GM18861 (cell line): ENCODE measurements around the gene TMEM121.

Experiments
- ATAC-seq: cut with Tn5 transposase; IDR thresholded peaks from one replicate; pipeline ENCODE4 v1.9.1; 2021; ENCODE audit not compliant: unreplicated experiment

TMEM121 gene

DNA sequence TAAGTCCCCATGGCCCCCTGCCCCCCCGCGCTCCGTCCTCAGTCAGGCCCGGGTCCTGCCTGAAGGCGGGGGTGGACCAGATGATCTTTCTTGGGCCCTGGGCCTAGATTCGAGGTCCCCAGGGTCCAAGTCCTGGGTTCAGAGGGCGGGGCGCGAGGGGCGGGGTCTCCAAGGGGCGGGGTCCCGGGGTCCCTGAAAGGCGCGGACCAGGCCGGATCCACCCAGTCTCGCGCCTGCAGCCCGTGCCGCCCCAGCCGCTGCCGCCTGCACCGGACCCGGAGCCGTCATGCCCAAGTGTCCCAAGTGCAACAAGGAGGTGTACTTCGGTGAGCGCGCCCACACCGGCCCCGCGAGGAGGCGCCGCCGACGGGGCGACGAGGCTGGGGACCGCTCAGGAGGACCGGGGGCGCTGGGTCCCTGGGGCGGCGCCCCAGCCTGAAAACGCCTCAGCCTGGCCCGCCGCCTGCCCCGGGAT lies 39.4 kb upstream of the TMEM121 start:
- ATAC-seq, result no peak

DNA sequence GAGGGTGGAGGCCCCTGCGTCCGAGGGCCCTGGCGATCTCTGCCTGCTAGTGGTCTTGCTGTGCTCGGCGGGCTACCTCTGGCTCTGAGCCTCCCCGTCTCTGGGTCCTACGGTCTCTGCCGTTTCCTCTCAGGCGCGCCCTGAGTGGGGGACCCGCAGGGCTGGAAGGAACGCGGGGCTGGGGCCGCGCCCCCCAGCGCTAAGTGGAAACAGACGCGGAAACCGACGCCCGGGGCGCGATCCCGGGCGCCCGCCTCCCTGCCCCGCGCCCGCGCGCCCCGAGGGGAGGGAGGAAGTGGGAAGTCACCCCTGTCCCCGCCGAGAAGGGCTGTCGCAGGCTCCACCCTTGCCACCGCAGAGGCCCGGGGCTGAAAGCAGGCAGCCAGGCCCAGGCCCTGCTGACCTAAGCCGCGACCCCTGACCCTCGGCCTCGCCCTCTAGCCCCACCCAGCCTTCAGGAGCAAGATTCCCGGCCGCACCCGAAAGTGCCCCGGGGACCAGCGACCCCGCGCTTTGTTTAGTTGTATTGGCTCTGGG lies 38.9 kb upstream of the TMEM121 start:
- ATAC-seq, result no peak

DNA sequence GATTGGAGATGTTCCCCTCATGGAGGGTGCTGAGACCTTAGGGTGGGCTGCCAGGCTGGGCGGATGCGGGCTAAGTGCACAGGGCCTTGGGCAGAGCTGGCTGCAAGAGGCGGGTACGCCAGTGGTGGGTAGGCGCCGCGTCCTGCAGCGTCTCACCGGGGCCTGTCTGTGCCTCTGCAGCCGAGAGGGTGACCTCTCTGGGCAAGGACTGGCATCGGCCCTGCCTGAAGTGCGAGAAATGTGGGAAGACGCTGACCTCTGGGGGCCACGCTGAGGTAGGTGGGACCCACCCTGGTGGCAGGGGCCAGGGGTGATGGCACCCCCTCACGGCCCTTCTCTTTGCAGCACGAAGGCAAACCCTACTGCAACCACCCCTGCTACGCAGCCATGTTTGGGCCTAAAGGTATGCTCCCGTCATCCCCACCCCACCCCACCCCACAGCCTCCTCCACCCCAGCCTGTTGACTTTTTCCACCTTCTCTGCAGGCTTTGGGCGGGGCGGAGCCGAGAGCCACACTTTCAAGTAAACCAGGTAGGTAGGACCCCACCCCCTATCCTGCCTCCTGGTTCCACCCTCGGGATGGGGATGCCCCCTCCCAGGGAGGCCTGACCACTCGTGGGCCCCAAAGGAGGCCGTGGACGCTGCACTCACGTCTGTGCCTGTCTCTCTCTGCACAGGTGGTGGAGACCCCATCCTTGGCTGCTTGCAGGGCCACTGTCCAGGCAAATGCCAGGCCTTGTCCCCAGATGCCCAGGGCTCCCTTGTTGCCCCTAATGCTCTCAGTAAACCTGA lies 38.2 kb upstream of the TMEM121 start:
- no peak for ATAC-seq

DNA sequence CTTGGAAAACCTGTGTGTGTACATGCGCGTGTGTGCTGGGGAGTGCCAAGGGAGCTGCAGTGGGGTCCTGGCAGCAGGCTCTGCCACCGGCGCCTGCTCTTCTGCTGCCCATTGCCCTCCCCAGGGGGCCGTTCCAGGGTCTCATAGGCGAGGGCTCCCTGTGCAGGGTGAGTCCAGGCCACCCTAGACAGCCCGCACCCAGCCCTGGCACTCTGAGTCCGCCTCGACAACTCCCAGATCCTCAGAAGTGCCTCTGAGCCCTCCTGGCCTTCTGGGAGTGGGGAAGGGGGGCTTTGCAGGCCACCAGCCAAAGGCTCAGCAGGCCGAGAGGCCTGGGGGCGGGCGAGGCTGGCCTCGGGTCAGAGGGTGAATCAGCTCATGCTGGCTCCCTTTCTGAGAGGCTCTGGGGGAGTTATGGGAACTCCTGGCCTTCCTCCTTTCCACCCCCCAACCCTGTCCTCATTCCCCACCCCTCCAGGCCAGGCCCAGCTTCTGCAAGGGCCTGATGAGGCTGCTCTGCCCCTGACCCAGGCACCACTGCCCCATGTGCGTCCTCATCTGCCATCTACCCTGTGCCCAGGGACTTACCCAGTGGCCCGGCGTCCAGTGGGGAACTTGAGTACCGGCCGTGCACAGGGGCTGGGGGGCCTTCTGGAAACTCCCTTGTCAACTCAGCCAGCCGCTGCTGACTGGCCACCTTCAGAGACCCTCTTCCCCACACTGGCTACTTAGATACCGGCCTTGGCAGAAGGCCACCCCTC lies 37.4 kb upstream of the TMEM121 start:
- ATAC-seq, result no peak

DNA sequence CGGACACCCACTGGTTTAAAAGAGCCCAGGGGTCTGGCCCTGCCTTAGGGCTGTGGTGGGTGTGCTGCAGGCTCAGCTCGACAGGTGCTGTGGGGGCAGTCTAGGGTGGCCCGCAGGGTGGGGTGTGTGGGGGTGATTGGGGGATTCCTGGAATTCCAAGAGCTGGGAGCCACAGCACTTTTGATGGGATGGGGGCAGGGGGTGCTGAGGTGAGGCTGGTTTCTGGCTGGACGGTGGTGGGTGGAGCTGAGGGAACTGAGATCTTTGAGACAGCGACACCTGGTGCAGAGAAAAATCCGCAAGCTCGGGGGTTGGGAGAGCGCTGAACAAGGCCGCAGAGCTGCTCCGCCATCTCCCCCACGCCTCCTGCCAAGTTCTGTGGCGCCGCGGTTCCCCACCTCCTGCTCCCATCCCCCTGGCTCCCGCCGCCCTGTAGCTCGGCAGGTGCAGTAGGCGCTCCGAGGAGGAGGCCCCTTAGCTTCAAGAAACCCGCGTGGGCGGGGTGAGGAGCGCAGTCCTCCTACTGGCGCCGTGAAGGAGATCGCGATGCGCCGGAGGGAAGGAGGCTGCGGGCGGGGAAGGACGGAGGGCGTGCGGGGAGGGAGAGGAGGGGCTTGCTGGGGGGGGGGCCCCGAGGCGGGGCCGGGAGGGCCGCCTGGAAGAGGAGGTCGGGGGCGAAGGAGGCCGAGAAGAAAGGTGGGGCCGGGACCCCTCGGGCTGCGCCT lies 36.7 kb upstream of the TMEM121 start:
- ATAC-seq, result no peak

DNA sequence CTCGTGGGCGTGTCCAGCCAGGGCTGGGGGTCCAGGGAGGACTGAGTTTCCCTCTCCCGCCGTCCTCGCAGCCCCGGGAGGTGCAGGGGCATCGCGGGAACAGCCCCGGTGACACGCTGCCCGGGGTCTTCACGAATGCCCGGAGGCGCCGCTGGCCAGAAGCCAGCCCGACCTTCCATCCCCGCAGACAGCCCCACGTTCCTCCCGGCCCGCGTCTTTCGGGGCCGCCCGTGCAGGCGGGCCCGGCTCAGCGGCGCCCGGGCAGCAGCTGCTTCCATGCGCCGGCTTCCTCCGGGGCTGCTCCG lies 36.2 kb upstream of the TMEM121 start:
- peak; percentile 0 for ATAC-seq

DNA sequence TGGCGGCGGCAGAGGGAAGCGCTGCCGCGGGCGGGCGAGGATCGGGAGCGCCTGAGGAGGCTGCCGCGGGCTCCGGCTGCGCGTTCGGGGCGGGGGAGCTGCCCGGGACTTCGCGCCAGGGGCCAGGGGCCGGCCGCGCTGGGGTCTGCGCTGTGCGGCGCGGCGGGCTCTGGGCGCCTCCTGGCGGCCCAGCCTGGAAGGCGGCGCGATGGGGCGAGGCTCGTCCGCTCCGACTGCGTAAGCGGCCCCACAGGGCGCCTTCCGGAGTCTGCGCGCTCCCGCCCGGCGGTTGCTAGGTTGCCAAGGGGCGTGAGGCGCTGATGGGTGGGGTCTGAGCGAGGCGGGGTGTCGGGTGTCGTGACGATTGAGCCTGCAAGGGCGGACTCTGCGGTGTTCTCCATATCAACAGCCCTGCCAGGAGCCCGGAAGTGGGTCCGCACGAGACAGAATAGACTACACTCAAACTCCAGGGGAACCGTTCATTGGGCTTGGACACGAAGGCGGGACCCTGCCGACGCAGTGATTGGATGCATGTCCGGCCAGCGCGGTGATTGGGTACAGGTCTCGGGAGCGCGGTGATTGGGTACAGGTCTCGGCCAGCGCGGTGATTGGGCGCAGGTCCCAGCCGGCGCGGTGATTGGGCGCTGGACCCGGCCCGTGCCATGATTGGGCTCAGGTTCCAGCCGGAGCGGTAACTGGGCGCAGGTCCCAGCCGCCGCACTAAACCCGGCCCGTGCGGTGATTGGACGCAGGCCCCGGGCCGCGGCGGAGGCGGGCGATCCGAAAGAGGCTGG lies 35.6 kb upstream of the TMEM121 start, which contains the start of gene TEDC1:
TEDC1 (plus strand) TSS at position 675 of the 794 bp plus-strand sequence. CDS start 130 bp downstream, outside the sequence.
- peak; percentile 59 for ATAC-seq

DNA sequence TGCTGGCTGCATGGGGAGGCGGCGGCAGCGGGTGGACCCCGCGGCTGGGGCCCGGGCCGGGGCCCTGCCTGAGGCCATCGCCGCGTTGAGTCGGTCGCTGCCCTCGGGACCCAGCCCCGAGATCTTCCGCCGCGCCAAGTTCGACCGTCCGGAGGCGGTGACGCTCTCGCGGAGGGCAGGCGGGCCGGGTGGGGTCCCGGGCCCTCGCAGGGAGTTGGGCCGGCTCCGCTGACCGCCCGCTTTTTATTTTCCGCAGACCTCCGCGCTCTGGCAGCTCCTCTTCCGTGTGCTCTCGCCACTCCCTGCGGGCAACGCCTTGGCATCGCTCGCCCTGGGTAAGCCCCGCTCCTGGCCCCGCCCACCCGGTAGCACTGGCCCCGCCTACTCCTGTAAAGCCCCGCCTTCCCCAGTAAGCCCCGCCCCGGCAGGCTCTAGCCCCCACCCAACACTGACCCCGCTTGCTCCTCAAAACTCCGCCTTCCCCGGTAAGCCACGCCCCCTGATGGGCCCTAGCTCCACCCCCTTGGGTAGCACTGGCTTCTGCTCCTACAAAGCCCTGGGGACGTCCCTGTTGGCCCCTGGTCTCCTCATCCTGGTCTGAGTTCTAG lies 34.9 kb upstream of the TMEM121 start:
- ATAC-seq, result no peak

DNA sequence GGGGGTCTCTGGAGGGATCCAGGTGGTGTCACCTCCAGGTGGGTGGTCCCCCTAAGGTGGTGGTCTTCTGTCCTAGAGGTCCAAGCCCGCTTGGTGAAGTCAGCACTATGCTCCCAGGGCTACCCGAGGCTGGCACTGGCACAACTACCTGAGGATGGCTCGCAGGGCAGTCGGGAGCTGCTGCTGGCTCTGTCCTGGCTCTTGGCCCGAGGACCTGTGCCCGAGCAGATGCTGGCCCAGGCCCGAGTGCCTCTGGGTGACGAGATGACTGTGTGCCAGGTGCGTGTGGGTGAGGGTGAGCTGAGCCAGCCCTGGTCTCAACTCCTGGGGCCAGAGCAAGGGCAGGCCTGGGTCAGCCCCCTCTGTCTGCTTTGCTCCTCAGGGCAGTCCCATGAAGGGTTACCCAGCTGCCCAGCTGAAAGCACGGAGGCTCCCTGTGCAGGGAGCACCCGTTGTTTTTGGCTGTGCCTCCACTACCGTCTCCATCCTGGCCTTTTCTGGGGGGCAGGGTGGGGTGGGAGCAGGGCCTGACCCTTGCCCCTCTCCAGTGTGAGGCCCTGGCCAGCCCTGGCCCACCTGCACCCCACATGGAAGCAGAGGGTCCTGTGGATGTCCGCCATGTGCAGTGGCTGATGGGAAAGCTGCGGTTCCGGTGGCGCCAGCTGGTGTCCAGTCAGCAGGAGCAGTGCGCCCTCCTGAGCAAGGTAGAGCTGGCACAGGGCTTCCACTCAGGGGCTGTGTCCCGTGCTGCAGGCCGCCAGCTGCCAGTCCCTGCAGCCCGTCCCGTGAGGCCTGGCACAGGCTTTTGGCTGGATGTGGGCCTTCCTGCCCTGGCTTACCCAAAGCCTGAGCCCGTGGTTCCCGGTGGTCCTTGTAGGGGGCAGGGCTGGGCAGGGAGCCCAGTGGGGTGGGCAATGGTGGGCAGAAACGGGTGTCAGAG lies 34.1 kb upstream of the TMEM121 start:
- no peak for ATAC-seq

DNA sequence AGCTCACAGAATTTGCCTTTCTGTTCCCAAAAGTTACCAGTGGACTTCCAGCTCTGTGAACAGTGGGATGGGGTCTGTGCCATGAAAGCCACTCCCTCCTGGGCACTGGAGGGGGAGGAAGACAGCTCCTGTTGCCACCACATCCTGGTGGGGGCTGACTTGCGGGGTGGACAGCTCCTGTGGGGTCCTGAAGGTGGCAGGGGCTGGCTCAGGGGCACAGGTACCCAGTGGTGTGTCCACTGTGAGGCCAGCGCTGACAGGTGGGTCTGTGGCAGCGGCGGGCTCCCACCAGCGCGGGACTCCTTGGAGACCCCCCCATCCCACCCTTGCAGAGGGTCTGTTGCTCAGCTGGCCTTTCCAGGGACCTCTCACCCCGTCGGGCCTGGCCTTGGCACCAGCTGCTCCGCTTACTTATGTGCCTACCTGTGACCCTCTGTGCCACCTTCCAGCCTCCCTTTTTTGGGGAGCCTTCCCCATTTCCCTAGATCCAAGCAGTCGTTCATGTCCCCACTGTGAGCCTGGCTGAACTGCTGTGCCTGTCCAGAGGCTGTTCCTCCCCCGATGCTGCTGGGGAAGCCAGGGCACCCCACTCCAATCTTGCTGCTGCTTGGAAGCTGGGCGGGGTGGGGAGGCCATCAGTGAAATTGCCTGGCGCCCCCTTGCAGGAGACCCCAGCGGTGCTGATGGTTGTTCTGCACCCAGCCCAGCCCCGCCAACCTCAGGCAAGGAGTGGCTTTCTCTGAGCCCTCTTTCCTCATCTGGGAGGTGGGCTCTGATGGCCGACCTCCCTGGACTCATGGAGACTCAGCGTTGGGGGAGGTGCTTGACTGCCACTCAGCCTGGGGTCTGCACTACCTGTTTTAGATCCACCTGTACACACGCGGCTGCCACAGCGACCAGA lies 33.2 kb upstream of the TMEM121 start:
- ATAC-seq, result no peak

DNA sequence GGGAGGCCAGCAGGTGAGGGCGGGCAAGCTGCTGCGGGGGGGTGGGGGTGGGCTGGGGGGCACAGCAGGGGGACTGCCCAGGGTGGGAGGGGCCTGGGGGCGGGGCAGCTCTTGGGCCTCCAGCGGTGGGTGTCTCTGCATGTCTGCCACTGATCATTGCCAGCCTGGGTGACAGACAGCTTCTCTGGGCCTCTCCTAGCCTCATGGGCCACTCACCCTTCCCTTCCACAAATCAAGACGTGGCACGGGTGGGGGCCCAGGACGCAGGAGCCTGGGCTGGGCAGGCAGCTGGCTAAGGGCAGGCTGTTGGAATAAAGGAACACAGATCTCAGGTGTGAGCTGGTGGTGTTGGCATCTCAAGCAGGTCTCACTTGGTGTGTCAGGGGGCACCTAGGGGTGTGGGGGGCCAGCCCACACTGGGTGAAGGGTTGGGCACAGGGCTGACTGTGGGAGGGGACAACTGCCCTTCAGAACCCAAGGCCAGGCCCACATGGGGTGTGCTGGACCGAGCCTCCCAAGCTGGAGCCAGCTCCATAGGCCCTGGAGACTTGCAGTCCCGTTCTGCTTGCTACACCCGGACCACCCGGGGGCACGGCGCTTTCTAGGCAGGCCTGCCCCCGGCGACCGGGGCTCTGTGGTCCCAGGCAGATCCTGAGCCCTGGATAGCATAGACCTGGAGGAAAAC lies 32.3 kb upstream of the TMEM121 start:
- ATAC-seq, result no peak

DNA sequence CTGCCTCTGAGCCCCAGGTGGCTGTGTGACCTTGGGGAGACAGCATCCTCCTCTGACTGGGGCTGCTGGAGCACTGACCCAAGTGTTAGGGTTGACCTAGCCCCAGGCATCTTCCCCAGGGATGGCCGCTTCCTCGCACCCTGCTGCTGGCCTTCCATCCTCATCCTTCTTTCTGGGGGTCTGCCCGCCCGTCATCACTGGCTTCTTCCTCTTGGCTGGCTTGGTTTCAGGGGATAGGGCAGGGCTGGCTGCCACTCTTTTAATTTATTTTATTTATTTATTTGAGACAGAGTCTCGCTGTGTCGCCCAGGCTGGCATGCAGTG lies 31.8 kb upstream of the TMEM121 start:
- ATAC-seq, result no peak

DNA sequence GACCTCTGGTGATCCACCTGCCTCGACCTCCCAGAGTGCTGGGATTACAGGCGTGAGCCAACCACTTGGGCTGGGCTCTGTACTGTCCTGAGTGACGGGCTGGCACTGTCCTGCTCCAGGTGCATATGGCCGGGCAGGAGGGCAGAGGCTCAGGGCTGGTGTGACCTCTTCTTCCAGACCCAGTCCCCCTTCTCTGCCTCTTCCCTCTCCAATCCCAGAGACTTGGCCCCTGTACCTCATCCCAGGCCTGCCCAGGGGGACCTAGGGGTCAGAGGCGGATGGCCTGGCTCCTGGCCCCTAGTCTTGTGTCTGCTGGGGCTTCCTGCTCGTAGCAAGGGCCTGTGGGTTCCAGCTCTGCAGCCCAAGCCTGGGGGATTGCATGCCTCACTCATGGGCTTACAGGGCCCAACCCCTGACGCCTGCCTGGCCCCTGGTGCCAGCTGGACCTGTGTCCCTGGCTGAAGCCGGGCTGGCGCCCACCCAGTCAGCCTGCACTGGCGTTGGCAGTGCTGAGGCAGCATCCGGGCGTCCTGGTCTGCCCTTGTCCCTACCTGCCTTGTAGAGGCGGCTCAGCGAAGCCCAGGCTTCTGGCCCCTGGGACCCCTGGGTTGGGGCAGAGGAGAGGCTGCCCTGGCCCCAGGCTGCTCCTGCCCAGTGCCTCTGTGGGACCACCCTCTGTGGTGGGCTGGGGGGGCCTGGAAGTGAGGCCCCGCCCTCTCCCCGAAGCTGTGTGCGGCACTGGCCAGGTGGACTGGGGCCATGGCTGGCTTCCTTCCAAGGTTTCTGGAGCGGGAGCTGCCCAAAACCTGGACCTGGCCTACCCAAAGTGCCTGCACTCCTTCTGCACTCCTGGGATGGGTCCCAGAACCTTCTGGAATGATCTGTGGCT lies 31.0 kb upstream of the TMEM121 start:
- ATAC-seq, result no peak

DNA sequence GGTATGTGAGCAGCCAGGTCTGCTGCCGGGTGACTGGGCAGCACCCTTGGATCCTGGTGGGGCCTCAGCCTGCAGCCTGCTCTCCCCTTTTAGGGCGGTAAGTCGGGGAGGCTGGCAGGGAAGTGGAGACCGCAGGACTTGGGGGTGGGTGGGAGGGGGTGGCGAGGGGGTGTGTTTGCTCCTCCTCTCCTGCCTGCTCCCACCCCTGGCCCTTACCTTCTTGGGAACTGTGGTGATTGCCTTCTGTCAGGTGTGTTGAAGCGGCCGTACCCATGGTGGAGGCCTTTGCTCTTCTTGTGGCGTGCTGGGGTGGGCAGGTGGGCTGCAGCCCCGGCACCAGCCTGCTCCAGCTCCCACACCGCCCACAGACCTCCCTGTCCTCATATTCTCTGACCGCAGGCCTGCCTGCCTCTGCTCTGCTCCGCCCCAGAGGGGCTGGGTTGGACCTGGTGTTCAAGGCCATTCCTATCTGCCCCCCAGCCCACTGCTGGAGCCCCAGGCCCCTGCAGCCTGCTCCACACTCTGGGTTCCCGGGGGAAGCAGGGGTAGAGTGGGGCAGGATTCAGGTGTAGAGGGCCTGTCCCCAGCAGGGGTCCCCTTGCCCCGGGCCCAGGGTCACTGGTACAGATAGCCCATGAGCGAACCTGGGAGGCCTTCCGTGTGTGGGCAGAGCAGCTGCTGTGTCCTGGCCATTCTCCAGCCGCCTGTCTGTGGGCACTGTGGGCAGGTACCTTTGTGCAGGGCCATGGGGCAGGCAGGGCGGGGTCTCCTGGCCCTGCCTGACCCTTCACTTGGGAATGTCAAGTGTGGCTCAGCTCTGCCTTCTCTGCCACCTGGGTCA lies 30.2 kb upstream of the TMEM121 start:
- ATAC-seq, result no peak

DNA sequence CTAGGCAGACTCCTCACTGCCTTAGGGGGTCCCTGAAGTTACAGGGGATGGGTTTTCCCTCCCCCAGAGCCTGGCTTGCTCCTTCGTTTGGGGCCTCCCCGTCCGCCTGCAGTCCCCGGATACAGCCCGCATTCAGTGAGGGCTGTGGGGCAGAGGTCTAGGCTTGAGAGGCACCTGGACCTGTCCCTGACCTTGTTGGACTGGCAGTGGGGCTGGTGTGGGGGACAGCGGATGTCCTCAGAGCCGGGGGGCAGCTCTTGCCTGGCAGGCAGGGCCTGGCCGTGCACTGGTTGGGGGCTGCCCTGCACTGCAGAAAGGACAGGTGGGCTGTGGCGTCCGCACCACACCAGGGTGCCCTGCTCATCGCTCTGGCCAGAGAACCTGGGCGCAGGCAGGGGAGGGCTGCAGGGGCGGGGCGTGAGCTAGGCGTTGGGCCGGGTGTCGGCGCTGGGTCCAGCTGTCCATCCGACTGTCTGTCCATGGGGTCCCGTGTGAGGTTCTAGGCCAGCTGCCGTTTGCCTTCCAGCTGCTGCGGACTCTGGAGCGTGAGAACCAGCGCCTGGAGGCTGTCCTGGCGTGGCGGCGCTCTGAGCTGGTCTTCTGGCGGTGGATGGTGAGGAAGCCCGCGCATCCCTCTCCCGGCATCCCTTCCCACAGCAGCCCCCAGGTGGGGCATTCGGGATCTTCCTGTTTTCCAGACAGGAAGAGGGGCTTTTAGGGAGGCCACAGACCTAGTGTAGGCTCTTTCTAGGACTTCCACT lies 29.4 kb upstream of the TMEM121 start:
- no peak for ATAC-seq
